ENCODE results near the gene DSTYK.

GRCh38 chr1:205205055-205205454 lies 6.4 kb downstream of the DSTYK start:
- TF ChIP-seq CTCF (conservative IDR thresholded peaks at IDR 0.05; ENCODE audit: low read depth, low read length) (no peak), EZH2phosphoT487 (IDR thresholded peaks at IDR 0.05; ENCODE audit: borderline replicate concordance, low read length) (no peak), EZH2 (IDR thresholded peaks at IDR 0.05; ENCODE audit: low read length, unreplicated experiment) (no peak)

All from PC-3 (cell line).